ENCODE data around the gene RBM15. TPM values are rescaled to one million over a fixed set of nuclear protein-coding genes. Genes with fewer than 3 reads are reported as not detected.

The RBM15 gene, protein sequence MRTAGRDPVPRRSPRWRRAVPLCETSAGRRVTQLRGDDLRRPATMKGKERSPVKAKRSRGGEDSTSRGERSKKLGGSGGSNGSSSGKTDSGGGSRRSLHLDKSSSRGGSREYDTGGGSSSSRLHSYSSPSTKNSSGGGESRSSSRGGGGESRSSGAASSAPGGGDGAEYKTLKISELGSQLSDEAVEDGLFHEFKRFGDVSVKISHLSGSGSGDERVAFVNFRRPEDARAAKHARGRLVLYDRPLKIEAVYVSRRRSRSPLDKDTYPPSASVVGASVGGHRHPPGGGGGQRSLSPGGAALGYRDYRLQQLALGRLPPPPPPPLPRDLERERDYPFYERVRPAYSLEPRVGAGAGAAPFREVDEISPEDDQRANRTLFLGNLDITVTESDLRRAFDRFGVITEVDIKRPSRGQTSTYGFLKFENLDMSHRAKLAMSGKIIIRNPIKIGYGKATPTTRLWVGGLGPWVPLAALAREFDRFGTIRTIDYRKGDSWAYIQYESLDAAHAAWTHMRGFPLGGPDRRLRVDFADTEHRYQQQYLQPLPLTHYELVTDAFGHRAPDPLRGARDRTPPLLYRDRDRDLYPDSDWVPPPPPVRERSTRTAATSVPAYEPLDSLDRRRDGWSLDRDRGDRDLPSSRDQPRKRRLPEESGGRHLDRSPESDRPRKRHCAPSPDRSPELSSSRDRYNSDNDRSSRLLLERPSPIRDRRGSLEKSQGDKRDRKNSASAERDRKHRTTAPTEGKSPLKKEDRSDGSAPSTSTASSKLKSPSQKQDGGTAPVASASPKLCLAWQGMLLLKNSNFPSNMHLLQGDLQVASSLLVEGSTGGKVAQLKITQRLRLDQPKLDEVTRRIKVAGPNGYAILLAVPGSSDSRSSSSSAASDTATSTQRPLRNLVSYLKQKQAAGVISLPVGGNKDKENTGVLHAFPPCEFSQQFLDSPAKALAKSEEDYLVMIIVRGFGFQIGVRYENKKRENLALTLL
- total RNA-seq (2021; ENCODE audit: unreplicated experiment): 32.1 TPM
- polyA plus RNA-seq (2012; ENCODE audit: insufficient read length): 3.9 TPM
- Bru-seq, nascent RNA: percentile 97 among the genes with signal in this experiment
- percentile 100 among the genes with signal in this experiment for BruChase-seq, experiment 1, labeled RNA remaining after a 2-hour chase
- BruChase-seq, experiment 2, labeled RNA remaining after a 6-hour chase: percentile 93 among the genes with signal in this experiment
- long read RNA-seq, full-length matches to known transcripts: 51 of 54 reads
- long read RNA-seq, partial matches to known transcripts: 0 of 54 reads
- long read RNA-seq, other reads (novel, unspliced or antisense): 3 of 54 reads

DNA sequence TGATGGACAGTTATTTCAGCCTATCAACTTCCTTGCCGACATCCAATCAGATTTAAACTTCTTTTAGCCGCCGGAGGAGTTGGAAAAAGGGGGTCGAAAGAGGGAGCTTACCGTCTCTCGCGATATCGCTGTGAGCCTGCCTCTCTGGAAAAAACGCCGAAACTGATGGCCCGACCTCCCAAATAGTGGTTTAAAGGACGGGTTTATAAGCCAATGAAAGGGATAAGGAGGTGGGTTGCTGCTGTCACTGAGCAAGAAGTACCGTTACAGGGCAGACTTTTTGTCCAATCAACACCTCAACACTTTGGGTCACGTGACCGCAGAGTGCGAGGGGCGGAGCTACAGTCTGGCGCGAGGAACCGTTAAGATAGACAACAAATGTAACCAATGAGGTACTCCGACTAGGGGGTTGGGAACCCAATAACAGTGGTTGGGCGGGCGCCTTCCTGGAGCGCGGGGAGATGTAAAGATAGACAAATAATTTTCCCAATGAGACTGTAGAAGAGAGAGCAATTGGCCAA, at the start of gene RBM15:
RBM15 (plus strand) TSS at position 492 of the 521 bp plus-strand sequence; CDS start at position 521, 29 bp downstream.
- Histone ChIP-seq H3K4me1 (ENCODE audit: control insufficient read depth, insufficient read depth, low read length) (peaks cover 30% of the 10 kb centered on the region), H3K4me3 (ENCODE audit: low read depth in 2 of 2, low read length in 2 of 2) (peak within 1 kb of the TSS; percentile 88 to 92), H3K36me3 (ENCODE audit: control insufficient read depth, insufficient read depth, low read length) (peaks cover 9% of the 10 kb centered on the region), H3K27me3 (ENCODE audit: control insufficient read depth, insufficient read depth, low read length) (no peaks in the 10 kb centered on the region), H3K9me3 (ENCODE audit: control insufficient read depth, insufficient read depth, low read depth, low read length) (no peaks in the 10 kb centered on the region), H3K27ac (ENCODE audit: low read length) (peak within 1 kb of the TSS; percentile 99)
- ATAC-seq (peak; percentile 85), DNase-seq (ENCODE audit: low read depth, low spot score) (peak; percentile 100)
- CTCF ChIA-PET: interaction anchor here (0.6 to 1.3 kb wide), 2 partner anchors 130 to 153 kb away, joined by 3 to 10 read pairs; partner anchors contain the start of gene KCNC4
- in situ Hi-C loops (cut with HindIII; ENCODE audit: low pct_unique_long_range_greater_than_20kb, low sequenced_read_pairs) (no loop called here), intact Hi-C loops (cut with micrococcal nuclease; ENCODE audit: unreplicated experiment) (no loop called here)
- TF ChIP-seq CTCF (IDR thresholded peaks at IDR 0.05) (no peak), SIN3A (IDR thresholded peaks at IDR 0.05; ENCODE audit: borderline replicate concordance, insufficient read depth, low read depth, low read length) (no peak), TCF7L2 (IDR thresholded peaks at IDR 0.05; ENCODE audit: low read depth, low read length) (no peak), POLR2AphosphoS5 (IDR thresholded peaks at IDR 0.05; ENCODE audit: low read depth, low read length) (no peak)
- TF ChIP-seq, protein P1, sequence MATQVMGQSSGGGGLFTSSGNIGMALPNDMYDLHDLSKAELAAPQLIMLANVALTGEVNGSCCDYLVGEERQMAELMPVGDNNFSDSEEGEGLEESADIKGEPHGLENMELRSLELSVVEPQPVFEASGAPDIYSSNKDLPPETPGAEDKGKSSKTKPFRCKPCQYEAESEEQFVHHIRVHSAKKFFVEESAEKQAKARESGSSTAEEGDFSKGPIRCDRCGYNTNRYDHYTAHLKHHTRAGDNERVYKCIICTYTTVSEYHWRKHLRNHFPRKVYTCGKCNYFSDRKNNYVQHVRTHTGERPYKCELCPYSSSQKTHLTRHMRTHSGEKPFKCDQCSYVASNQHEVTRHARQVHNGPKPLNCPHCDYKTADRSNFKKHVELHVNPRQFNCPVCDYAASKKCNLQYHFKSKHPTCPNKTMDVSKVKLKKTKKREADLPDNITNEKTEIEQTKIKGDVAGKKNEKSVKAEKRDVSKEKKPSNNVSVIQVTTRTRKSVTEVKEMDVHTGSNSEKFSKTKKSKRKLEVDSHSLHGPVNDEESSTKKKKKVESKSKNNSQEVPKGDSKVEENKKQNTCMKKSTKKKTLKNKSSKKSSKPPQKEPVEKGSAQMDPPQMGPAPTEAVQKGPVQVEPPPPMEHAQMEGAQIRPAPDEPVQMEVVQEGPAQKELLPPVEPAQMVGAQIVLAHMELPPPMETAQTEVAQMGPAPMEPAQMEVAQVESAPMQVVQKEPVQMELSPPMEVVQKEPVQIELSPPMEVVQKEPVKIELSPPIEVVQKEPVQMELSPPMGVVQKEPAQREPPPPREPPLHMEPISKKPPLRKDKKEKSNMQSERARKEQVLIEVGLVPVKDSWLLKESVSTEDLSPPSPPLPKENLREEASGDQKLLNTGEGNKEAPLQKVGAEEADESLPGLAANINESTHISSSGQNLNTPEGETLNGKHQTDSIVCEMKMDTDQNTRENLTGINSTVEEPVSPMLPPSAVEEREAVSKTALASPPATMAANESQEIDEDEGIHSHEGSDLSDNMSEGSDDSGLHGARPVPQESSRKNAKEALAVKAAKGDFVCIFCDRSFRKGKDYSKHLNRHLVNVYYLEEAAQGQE (IDR thresholded peaks at IDR 0.05; ENCODE audit: insufficient read depth in 1 of 2, low read depth in 2 of 2, low read length in 1 of 2): no peak
- POLR2A ChIA-PET: interaction anchor here (1.2 kb wide), 1 partner anchor 10 kb away, joined by 3 read pairs; no protein-coding TSS in a partner anchor
- BruUV-seq (replicated peaks): no TSS peak
